Ishikawa (cell line): ENCODE data around the gene ZHX3.

Experiments used
- EGR1 ChIP-seq: IDR thresholded peaks from 2 replicates; pipeline ENCODE4 v1.6.1; 2012
- TCF12 ChIP-seq: IDR thresholded peaks from 2 replicates; pipeline ENCODE4 v1.6.1; 2012; ENCODE audit warnings: low read depth

GRCh38 chr20:41191562-41192500 lies 125.7 kb downstream of the ZHX3 start:
- TF ChIP-seq TCF12 (no peak), EGR1 (no peak)
